ENCODE data around the gene SOX3.

Gene SOX3

DNA sequence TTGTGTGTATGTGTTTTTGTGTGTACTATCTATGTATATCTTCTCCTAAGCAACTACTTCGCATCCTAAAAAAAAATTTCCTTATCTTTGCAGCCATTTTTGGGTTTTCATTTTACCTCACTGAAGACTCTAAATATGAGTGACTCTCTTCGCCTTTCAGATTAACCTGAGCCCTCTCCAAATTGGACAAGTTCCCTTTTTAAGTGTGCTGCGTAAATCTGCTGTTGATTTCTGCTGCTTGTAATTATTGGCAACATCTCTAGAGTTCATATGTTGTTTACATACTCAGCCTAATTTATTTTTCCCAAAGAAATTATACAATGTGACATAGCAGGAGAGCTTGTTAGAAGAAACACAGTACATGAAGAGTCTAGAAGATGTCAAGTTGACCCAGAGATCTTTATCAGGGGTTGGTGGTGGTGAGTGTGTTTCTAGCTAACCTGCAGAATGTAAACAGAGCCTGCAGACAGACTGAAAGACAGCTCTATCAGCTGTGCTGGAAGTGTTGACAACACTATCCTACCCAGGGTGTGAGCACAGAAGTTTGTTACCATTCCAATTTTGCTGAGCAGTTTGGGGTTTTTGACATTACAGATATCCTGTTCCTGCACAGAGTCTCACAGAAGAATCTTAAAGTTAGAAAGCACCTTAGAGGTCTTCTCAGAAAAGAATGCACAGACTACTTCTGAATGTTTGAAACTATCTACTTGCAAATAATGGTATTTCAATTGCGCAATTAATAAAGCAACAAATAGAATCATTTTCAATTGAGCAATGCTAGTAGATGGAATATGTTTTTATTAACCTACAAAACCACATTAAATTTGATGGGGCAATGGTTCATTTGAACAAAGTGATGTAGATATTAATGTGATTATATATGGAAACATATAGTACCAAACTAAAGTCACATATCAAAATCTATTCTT is 12.5 kb downstream of the SOX3 start:
- FAIRE-seq = no peak

- FAIRE-seq = no peak
Observed at GRCh38 chrX:140480765-140481164, 24.1 kb downstream of the SOX3 start.

GRCh38 chrX:140477987-140478386 is 26.9 kb downstream of the SOX3 start:
- FAIRE-seq = no peak

- no peak for FAIRE-seq
Observed at GRCh38 chrX:140475025-140475424, 29.8 kb downstream of the SOX3 start.

GRCh38 chrX:140467211-140467610 is 37.7 kb downstream of the SOX3 start:
- no peak for FAIRE-seq
